Measurements from ENCODE around the gene PI4KA. TPM values are rescaled to one million over a fixed set of nuclear protein-coding genes. Genes with fewer than 3 reads are reported as not detected.

PI4KA gene
- total RNA-seq, 1 experiment from 2014 or later = 23.8 TPM

DNA sequence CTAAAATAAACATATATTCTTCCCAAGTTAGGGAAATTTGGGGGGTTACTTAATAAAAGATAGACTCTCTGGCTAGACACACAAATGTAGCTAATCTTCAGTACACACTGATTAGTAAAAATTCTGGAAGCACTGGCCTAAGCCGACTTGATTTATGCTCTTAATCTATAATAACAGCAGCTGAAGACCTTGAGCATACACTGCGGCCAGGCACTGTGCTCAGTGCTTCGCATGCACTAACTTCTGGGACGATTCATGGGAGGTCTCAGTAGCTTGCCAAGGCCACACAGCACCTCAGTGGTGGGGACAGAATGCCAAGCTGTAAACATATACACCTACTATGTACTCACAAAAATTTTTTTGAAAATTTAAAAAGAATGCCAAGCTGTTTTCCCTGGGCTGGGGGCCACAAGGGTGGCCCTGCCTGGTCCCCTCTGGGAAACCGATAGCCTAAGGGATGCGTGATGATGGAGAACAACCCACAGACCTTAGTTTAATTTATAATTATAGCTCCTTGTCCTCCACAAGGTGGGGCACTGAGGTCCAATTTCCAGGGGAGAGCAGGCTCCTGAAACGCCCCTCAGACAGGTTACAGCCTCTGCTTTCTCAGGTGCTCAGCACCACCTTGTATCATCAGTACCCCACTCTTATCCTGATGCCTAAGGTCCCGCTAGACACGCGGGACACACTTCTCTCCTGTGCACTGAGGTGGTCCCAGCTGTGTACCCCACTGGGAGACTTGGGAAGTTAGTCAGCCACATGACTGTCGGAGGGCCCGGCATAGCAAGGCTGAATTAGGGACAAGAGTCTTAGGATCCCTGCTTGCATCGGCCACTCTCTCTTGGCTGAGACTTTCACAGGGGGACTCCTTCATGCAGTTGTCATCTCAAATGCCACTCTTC lies 64.6 kb downstream of the PI4KA start:
- no peak for DNase-seq (ENCODE audit: low read depth)

DNA sequence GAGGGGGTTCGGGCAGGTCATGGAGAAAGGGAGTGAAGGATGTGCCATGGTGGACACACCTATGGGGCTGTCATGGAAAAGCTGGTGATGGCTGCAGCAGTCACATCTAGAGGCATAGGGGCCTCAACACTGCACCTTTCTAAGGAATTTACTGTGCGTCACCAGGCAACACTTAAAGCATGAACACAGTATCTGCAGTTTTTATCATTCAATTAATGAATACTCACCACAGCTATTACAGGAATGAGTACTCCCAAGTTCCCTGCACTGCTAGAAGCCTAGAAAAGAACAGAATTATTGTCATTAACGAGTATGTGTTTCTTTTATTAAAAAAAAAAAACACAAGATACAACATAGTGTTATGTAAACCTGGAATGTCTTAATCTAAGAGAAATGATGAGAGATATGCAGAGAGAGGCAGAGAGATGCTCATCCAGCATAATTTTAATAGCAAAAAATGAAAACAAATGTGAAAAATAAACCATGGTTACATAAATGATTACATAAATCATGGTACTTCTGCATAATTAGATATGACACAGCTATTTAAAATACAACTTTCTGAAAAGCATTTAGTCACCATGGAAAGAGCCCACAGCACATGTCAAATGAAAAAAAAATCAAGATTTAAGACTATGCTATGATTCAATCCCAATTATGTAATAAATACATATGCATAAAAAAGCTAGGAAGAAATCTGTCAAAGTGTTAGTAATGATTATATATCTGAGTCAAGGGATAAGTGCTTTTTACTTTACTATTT lies 65.5 kb downstream of the PI4KA start:
- DNase-seq (ENCODE audit: low read depth) = no peak

DNA sequence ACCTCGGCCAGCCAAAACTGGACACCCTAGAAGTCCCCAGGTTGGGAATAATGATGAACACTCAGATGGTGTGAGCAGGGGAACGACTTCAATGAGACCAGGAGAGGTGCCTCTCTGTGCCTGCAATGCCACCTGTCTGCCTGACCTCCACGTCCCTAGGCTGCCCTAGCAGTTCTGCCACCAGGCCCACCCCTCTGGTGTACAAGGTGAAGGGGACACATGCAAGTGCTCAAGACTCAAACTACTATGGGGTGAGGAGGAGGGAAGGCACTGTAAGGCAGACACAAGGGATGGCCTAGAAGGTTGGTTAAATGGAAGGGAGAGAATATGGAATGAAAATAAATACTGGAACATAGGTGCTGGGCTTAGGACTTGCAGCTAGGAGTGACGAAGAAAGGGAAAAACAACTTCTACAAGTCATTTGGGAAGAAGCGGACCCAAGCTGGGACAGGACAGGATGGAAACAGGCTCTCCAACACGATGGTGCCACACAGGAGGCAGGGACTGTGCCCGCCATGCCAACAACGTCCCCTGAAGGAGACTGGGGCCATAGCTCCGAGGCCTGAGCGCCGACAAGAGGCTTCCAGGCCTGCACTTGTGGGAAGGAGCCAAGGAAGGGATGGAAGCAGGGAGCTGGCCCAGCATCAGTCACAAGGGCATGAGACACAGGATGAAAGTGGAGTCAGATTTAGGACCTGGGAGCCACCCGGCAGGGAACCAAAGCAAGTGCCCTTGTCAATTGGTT lies 66.2 kb downstream of the PI4KA start:
- no peak for DNase-seq (ENCODE audit: low read depth)

DNA sequence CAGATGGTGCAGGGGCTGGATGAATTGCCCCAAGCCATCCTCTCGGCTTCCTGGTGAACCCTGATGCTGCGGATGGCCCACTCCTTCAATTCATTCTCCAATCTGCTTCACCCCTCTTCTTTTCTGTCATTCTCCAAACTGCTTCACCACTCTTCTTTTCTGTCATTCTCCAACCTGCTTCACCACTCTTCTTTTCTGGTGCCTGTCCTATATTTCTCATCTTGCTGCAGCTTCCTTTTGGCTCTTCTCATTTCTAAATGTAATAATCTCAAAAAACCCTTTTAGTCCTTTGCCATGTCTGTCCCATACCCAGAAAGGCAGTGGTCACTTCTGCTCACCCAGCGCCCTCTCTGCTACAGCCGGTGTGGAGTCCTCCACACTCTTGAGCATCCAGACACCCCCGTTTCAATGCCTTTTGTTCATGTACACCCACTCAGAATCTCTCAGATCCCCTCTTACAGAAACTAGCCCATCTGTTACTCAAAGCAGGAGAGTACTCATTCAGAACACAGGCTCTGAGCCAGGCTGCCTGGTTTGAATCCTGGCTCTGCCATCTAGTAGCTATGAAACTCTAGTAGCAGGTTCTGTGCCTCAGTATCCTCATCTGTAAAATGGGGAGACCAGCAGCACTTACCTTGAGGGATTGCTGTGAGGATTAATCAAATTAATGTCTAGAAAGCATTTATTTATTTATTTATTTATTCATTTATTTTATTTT lies 69.8 kb downstream of the PI4KA start:
- DNase-seq (ENCODE audit: low read depth) = no peak

DNA sequence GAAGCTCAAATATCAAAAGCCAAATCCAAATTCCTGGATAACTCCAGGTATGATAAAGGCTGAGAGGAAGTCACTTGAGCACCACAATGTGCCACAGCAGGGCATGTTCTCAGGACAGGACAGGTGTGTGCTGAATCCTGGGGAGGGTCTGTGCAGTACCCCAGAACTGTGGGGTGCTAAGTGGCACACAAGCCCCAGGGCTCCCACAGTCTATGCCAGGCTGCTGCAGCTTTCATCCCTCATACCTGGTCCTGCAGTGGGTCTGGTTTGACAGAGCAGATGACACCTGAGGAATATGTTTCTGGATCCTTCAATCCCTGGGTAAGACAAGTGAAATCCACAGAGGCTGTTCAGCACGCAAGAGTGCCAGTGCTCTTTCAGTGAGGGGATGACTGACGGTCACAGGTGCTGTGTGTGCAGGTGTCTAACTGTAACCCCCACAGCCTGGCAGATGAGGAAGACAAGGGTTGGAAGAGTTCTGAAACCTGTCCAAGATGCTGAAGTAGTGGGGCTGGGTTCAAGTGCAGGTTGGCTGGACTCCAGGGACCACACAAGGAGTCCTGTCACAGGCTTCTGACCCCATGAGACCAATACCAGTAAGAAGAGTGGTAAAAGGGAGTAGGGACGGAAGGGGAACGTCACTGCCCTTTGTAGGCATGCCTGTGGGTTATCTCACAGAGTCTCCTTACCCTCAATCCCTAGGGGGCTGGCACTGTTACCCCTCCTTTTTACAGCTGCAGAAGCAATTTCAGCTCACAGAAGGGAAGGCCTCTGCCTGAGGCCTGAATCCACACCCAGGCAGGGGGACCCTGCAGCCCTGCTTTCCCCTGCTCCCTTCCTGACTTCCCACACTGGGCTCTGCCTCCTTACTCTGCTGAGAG lies 70.6 kb downstream of the PI4KA start:
- no peak for DNase-seq (ENCODE audit: low read depth)

DNA sequence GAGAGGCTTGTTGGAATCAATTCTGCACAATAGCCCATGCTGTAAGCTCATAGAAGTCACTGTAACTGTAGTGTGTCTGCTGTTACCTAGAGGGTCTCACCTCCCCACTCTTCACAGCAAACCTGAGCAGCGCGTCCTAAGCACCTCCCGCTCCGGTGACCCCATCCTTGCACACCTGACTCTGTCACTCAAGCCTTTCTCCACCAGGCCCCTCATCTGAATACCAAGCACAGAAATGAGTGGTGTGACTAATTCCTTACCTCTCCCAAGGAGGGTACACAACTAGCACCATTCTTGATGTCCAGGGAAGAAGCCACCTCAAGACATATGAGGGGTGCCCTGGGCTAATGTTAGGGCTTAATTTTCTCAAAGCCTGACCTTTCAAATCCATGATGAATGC lies 71.4 kb downstream of the PI4KA start:
- no peak for DNase-seq (ENCODE audit: low read depth)

DNA sequence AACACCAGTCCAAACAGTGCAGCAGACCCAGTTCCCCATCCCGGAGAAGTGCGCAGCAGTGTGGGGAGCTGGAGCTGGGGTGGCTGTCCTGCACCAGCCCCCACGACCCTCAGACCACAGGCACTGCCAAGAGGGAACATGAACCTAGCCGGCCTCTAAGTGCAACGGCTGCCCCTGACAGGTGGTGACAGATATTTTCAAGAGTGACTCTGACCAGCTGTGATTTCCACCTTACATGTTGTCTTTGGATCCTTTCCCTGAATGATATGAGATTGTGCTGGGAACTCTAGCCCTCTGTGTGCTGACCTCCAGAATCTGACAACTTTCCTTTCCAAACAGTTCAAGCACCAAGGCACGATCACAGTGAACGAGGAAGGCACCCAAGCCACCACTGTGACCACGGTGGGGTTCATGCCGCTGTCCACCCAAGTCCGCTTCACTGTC lies 72.1 kb downstream of the PI4KA start:
- DNase-seq (ENCODE audit: low read depth) = no peak

DNA sequence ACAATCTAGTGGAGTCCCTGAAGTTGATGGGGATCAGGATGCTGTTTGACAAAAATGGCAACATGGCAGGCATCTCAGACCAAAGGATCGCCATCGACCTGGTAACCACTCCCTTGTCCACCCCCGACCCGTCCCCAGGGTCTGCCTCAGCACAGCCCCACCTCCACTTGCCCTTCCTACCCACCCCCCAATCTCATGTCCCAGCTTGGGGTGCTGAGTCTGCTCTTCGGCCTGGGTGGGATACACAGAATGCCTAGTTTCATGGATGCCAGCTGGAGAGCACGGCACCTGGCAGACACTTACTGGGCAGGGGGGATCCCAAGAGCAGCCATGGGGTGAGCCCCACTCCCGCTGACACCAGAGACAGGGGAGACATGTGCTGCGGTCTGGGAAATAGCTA lies 72.6 kb downstream of the PI4KA start:
- DNase-seq (ENCODE audit: low read depth) = no peak

DNA sequence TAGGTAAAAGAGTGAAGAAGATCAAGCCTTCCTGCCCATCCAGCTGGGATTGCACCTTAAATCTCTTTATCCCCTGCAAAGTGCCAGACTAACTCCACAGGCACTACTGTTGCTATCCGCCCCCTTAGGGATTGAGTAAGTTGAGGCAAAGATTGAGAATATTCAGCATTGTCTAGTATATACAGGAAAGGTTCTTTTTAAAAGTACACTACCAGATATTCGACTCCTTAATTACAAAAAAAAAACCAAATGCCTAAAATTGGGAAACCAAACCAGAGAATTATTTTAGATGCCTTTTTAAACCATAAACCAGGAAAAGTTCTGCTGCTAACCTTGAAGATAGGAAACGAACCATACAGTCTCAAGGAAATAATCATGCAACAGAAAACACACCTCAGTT lies 73.2 kb downstream of the PI4KA start:
- no peak for DNase-seq (ENCODE audit: low read depth)

DNA sequence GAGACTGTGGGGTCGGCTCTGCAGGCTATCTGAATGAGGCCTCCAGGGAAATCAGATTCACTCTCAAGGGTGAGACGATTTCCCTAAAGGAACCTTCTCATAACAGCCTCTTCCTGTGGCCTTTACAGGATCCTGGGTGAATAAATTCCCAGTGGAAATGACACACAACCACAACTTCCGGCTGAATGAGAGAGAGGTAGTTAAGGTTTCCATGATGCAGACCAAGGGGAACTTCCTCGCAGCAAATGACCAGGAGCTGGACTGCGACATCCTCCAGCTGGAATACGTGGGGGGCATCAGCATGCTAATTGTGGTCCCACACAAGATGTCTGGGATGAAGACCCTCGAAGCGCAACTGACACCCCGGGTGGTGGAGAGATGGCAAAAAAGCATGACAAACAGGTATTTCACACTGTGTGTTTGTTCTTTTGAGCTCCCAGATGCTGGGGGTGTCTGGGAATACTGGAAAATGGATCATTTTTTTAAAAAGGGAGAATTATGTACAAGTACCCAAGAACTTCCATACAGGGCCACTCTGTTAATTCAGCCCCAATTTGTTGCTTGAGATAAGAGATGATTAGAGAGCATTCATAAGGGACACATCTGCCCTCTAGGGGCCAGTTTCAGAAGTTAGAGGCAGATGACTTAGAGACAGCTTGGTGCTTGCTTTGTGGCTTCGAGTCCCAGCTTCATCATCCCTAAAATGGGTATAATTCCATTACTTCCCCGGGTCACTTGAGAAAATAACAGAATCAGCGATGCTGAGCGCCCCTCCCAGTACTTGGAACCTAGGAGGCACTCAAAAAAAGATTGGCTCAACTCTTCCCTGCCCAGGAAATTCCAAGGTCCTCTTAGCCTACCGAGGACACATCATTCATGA lies 74.5 kb downstream of the PI4KA start:
- peak; percentile 58 for DNase-seq (ENCODE audit: low read depth)

DNA sequence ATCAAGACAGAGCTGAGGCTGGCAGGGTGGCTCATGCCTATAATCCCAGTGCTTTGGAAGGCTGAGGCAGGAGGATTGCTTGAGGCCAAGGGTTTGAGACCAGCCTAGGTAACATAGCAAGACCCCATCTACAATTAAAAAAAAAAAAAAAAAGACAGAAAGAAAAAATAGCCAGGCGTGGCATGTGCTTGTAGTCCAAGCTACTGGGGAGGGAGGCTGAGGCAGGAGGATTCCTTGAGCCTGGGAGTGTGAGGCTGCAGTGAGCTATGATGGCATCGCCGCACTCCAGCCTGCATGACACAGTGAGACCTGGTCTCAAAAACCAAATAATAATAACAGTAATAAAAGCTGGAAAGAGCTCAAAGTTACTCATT lies 75.3 kb downstream of the PI4KA start:
- DNase-seq (ENCODE audit: low read depth) = no peak

DNA sequence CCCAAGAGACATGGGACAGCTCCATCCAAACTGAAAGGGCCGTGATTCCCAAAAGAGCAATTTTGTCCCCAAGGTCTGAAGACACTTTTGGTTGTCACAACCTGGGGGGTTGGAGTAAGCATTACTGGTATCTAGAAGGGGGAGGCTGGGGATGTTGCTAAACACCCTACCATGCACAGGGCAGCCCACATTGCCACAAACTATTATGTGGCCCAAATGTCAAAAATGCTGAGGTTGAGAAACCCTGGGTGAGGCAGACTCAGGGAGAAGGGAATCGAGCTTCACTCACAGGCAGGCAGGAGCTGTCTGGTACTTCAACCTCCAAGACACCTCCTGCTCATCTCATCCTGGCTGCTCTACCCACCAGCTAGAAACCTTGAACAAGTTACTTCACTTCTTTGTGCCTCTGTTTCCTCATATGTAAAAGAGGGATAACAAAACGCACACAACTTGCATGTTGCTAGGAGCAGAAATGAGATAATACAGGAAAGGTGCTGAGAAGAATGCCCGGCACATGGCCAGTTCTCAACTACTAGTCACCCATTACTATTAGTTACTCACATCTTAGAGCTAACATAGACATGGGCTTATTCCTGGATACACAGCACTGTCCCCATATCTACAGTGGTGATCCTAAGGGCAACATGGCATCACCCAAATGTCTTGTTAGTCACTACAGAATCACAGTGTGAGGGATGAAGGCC lies 75.9 kb downstream of the PI4KA start:
- DNase-seq (ENCODE audit: low read depth) = no peak

DNA sequence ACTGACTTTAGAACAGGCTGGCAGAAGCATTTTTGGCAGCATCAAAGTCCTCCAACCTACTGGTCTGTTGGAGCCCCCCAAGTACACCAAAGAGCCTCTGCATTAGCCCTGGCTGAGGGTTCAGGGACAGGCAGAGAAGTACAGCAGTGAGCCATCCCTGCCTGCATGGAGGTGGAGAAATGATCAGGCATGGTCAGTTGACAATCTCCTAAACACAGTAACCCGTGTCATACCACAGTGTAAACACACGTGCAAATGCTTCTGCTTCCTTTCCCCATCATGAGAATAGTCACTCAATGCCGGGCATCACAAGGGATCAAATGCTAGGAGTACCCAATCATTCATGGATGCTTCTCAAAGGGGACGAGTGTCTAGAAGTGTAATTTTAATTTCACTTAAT lies 76.5 kb downstream of the PI4KA start:
- no peak for DNase-seq (ENCODE audit: low read depth)

DNA sequence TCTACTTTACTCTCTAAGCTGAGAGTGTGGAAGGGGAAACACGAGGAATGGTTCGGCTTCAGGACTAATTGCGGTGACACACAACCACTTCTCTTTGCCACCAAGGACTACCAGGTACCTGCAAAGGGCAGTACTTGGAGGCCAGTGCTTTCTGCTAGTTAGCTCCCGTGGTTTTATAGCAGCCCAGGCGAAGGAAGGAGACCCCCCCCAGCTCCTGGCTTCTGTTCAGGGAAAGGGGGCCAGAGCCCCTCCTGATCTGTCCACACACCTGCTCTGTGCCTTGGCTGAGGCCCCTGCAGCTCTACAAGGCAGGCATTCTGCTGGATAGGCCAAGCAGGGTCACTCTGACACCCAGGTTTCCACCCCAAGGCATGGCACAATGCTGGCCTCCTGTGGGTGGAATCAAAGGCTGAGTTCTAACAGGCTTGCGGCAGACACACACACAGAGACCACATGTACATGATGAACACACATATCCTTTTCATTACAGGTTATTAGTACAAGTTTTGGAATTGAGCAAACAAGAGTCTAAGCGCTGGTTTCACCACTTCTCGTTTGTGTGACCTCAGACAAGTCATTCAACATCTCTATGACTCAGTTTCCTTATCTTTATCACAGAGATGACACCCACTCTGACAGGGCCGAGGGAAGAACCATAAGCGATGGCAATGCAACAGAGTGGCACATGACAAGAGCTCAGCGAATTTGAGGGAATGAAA lies 77.2 kb downstream of the PI4KA start:
- DNase-seq (ENCODE audit: low read depth) = no peak

DNA sequence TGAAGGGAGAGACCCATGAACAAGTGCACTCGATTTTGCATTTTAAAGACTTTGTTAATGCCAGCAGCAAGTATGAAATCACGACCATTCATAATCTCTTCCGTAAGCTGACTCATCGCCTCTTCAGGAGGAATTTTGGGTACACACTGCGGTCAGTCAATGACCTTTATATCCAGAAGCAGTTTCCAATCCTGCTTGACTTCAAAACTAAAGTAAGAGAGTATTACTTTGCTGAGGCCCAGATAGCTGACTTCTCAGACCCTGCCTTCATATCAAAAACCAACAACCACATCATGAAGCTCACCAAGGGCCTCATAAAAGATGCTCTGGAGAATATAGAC lies 78.8 kb downstream of the PI4KA start:
- DNase-seq (ENCODE audit: low read depth) = peak; percentile 3

DNA sequence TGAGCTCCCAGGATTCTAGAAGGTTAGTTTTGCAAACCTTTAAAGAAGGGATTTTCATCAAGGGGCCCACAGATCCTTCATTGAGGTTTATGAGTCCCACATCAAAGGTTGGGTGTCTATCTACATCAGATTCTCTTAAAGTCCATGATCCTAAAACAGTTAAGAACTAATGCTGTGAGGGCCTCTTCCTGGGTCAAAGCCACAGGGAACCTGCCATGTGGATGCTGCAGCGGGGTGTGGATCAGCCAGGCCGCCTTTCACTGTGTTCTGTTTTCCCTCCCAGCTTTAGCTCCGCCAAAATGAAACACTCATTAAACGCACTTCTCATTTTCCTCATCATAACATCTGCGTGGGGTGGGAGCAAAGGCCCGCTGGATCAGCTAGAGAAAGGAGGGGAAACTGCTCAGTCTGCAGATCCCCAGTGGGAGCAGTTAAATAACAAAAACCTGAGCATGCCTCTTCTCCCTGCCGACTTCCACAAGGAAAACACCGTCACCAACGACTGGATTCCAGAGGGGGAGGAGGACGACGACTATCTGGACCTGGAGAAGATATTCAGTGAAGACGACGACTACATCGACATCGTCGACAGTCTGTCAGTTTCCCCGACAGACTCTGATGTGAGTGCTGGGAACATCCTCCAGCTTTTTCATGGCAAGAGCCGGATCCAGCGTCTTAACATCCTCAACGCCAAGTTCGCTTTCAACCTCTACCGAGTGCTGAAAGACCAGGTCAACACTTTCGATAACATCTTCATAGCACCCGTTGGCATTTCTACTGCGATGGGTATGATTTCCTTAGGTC lies 79.4 kb downstream of the PI4KA start:
- no peak for DNase-seq (ENCODE audit: low read depth)

DNA sequence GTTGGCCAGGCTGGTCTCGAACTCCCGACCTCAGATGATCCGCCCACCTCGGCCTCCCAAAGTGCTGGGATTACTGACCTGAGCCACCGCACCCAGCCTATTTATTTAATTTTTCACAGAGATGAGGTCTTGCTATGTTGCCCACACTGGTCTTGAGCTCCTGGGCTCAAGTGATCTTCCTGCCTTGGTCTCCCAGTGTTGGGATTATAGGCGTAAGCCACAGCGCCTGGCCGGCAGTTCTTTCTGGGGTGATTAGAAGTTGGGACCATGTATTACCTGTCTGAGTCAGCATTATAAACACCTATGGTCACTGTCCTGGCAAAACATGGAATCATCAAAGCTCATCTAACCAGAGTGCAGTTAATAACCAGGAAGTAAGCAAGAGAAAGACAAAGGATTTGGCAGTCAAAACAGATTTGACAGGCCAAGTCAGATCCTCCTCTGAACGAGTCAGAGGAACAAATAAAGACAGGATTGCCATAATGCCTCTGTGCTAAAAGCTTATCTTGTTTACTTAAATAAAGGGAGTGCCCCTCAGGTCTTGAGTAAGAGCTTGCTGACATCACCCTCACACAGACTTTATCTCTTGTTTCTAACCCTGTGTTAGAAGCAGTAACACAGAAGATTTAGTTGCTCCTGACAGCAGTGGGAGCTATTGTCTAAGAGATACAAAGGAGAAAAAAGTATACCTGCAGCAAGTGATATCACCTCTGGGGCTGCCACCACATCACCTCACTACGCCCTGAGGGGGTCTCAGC lies 81.0 kb downstream of the PI4KA start:
- peak; percentile 24 for DNase-seq (ENCODE audit: low read depth)
